ENCODE results near the gene LRRC31. TPM values are rescaled to one million over a fixed set of nuclear protein-coding genes. Genes with fewer than 3 reads are reported as not detected.

The LRRC31 gene
- polyA plus RNA-seq, 1 experiment, result not detected

- no peak for TF ChIP-seq CTCF (IDR thresholded peaks at IDR 0.05; ENCODE audit: low read depth, low read length)
- CTCF ChIA-PET, result no interaction called here
- POLR2A ChIA-PET, result no interaction called here
- Histone ChIP-seq H3K9me3 (ENCODE audit: control insufficient read depth, insufficient read depth, low read length) (no peaks in the 10 kb centered on the region), H3K27me3 (ENCODE audit: control insufficient read depth, insufficient read depth, low read length) (no peaks in the 10 kb centered on the region), H3K4me3 (ENCODE audit: low read depth, low read length) (no peak overlapping the region), H3K27ac (ENCODE audit: low read depth, low read length) (no peak overlapping the region)
- DNase-seq (ENCODE audit: low read depth, low spot score), result no peak
These were observed 77.4 kb downstream of the LRRC31 start for GRCh38 chr3:169792359-169792758.

- CTCF ChIA-PET, result no interaction called here
- TF ChIP-seq CTCF (IDR thresholded peaks at IDR 0.05; ENCODE audit: low read depth, low read length), result no peak
- POLR2A ChIA-PET, result no interaction called here
These were observed 78.9 kb downstream of the LRRC31 start for GRCh38 chr3:169790687-169791429.

GRCh38 chr3:169790219-169790618 lies 79.5 kb downstream of the LRRC31 start:
- Histone ChIP-seq H3K27ac (ENCODE audit: low read depth, low read length) (no peak overlapping the region), H3K4me3 (ENCODE audit: low read depth, low read length) (no peak overlapping the region), H3K9me3 (ENCODE audit: control insufficient read depth, insufficient read depth, low read length) (no peaks in the 10 kb centered on the region), H3K27me3 (ENCODE audit: control insufficient read depth, insufficient read depth, low read length) (no peaks in the 10 kb centered on the region)
- TF ChIP-seq CTCF (IDR thresholded peaks at IDR 0.05; ENCODE audit: low read depth, low read length), result no peak
- CTCF ChIA-PET, result no interaction called here
- DNase-seq (ENCODE audit: low read depth, low spot score), result no peak
- POLR2A ChIA-PET, result no interaction called here

More at GRCh38 chr3:169790687-169791429, 78.9 kb downstream of the LRRC31 start:
- no peaks in the 10 kb centered on the region for H3K27me3 ChIP-seq (ENCODE audit: control insufficient read depth, insufficient read depth, low read length)
- H3K27ac ChIP-seq (ENCODE audit: low read depth, low read length), result no peak overlapping the region
- no peak for DNase-seq (ENCODE audit: low read depth, low spot score)
- no peaks in the 10 kb centered on the region for H3K9me3 ChIP-seq (ENCODE audit: control insufficient read depth, insufficient read depth, low read length)
- no peak overlapping the region for H3K4me3 ChIP-seq (ENCODE audit: low read depth, low read length)

Other genes starting within 250 kb of the LRRC31 start
- gene MECOM, start 206.2 kb downstream of the LRRC31 start, polyA plus RNA-seq (2011; rRNA removed), result 14.3 and 18.4 TPM in 2 replicates
- gene TERC, start 104.9 kb downstream of the LRRC31 start, polyA plus RNA-seq (2011; rRNA removed), result not detected in 2 replicates
- gene ACTRT3, start 100.4 kb downstream of the LRRC31 start, polyA plus RNA-seq (2011; rRNA removed), result 2.5 and 2.9 TPM in 2 replicates
- 18.9 and 27.0 TPM in 2 replicates for gene MYNN, start 96.5 kb downstream of the LRRC31 start, polyA plus RNA-seq (2011; rRNA removed)
- gene LRRIQ4, start 57.1 kb downstream of the LRRC31 start, polyA plus RNA-seq (2011; rRNA removed), result not detected in 2 replicates
- 1.2 and 2.3 TPM in 2 replicates for gene LRRC34, start 57.0 kb downstream of the LRRC31 start, polyA plus RNA-seq (2011; rRNA removed)
- not detected in 2 replicates for gene SAMD7, start 41.6 kb upstream of the LRRC31 start, polyA plus RNA-seq (2011; rRNA removed)
- 78.8 and 109 TPM in 2 replicates for gene SEC62, start 96.9 kb upstream of the LRRC31 start, polyA plus RNA-seq (2011; rRNA removed)
- gene GPR160, start 168.1 kb upstream of the LRRC31 start, polyA plus RNA-seq (2011; rRNA removed), result 0.07 and 0.27 TPM in 2 replicates

Data from AG04450 (cell line).